ENCODE results near the gene TEAD2.
"Not testable (repeated sequence)": the region's sequence is repeated elsewhere in the genome, so short reads cannot be mapped to it uniquely, and the experiment has no call there.

TEAD2 gene

GRCh38 chr19:49331187-49331586 lies 31.0 kb downstream of the TEAD2 start:
- DNase-seq: not testable (repeated sequence)

- DNase-seq: no peak
Measured at GRCh38 chr19:49328741-49329140, 33.5 kb downstream of the TEAD2 start.

GRCh38 chr19:49327878-49328544 lies 34.2 kb downstream of the TEAD2 start:
- DNase-seq: peak; percentile 66

- DNase-seq: no peak
Measured at GRCh38 chr19:49326165-49326704, 36.0 kb downstream of the TEAD2 start.

- not testable (repeated sequence) for DNase-seq
Measured at GRCh38 chr19:49325756-49326155, 36.5 kb downstream of the TEAD2 start.

GRCh38 chr19:49324801-49325576 lies 37.2 kb downstream of the TEAD2 start, which contains the start of gene SLC6A16:
Gene SLC6A16 (minus strand): TSS chr19:49325191. CDS start chr19:49311347, 13,844 bp downstream.
- no peak for DNase-seq

- DNase-seq: no peak
Measured at GRCh38 chr19:49318296-49318695, 43.9 kb downstream of the TEAD2 start.

GRCh38 chr19:49316284-49316683 lies 45.9 kb downstream of the TEAD2 start:
- DNase-seq: no peak

GRCh38 chr19:49315111-49315510 lies 47.1 kb downstream of the TEAD2 start:
- DNase-seq: no peak

GRCh38 chr19:49309087-49309486 lies 53.1 kb downstream of the TEAD2 start:
- no peak for DNase-seq

- not testable (repeated sequence) for DNase-seq
Measured at GRCh38 chr19:49306734-49307133, 55.5 kb downstream of the TEAD2 start.

- DNase-seq: no peak
Measured at GRCh38 chr19:49301866-49302252, 60.4 kb downstream of the TEAD2 start.

GRCh38 chr19:49301165-49301865 lies 60.9 kb downstream of the TEAD2 start:
- DNase-seq: peak; percentile 81

- DNase-seq: not testable (repeated sequence)
Measured at GRCh38 chr19:49298653-49299052, 63.6 kb downstream of the TEAD2 start.

- no peak for DNase-seq
Measured at GRCh38 chr19:49297403-49297802, 64.8 kb downstream of the TEAD2 start.

GRCh38 chr19:49295208-49295880 lies 66.9 kb downstream of the TEAD2 start:
- no peak for DNase-seq

GRCh38 chr19:49294401-49294800 lies 67.8 kb downstream of the TEAD2 start:
- no peak for DNase-seq
